Adrenal gland (tissue), 12 donors: ENCODE measurements around the gene ATP6V0C. TPM values are rescaled to one million over a fixed set of nuclear protein-coding genes. Genes with fewer than 3 reads are reported as not detected.

Experiments
- DNase-seq, 7 donors: peaks; one replicate each; pipeline ENCODE4 v3.0.0-alpha.2; 2019 to 2020
- H3K27ac ChIP-seq, 5 donors: fragments of 200-600 bp; sonication (generic) in 4 of 5; 1 replicate in 3 of 5; 2 replicates in 2 of 5; pipeline versions ENCODE4 v1.5.1 to v1.8.0; 2016 to 2020; ENCODE audit warnings: mild to moderate bottlenecking in 1 of 5
- H3K27me3 ChIP-seq: fragments of 200-600 bp; 2 replicates; pipeline ENCODE4 v1.8.0; 2021
- H3K36me3 ChIP-seq, 2 donors: fragments of 200-600 bp; replicated peaks in 1 of 2; 1 replicate in 1 of 2; 2 replicates in 1 of 2; pipeline versions ENCODE4 v1.5.1 to v1.8.0; 2018 to 2022
- H3K4me1 ChIP-seq, 2 donors: fragments of 200-600 bp; replicated peaks in 1 of 2; 1 replicate in 1 of 2; 2 replicates in 1 of 2; pipeline versions ENCODE4 v1.5.1 to v1.8.0; 2018 to 2021
- H3K4me3 ChIP-seq, 4 donors: fragments of 200-600 bp; sonication (generic) in 3 of 4; one replicate each; pipeline ENCODE4 v1.5.1; 2016 to 2018
- H3K9me3 ChIP-seq, 3 donors: fragments of 200-600 bp; sonication (generic) in 1 of 3; replicated peaks in 1 of 3; 1 replicate in 2 of 3; 2 replicates in 1 of 3; pipeline versions ENCODE4 v1.5.1 to v1.8.0; 2016 to 2021
- POLR2A ChIP-seq, 2 donors: fragments of 450-650 bp; IDR thresholded peaks; one replicate each; pipeline ENCODE4 v1.6.1; 2017; ENCODE audit warnings: antibody characterized with exemption in 2 of 2, mild to moderate bottlenecking in 2 of 2, moderate library complexity in 1 of 2
- WGBS, 4 donors: extraction: QIAGEN DNeasy Blood & Tissue Kit in 2 of 4; methylation state at CpG; one replicate each; pipeline versions ENCODE4 v1.1.5 to v1.1.7; 2013 to 2017; 5-methylcytosine and 5-hydroxymethylcytosine counted together
- intact Hi-C, 2 donors: fragments of 100-400 bp; cut with DNase I; formaldehyde crosslinking; loops; one replicate each; pipeline versions ENCODE4 v1.14.1 to v1.15.0; 2022 to 2023
- polyA plus RNA-seq, 3 donors: library from polyadenylated mRNA; stranded (reverse); fragments of 200-250 nt in 2 of 3; fragments of 350-450 nt in 1 of 3; fragmentation: Illumina TruSeq in 1 of 3; extraction: RNeasy Lipid Tissue Mini Kit (QIAGEN cat#74804) in 1 of 3; gene quantifications; one replicate each; pipeline ENCODE4 v1.2.3, GENCODE V29; 2013 to 2014
- total RNA-seq, 9 donors: library from RNA; depleted of rRNA in 4 of 9; stranded (reverse); fragments of >200 nt in 4 of 9; fragments of 120-200 nt in 1 of 9; fragmentation: NEBNext Ultra II Directional in 1 of 9; extraction: Animal tissue kit (Norgen Biotek cat#: 25700) in 1 of 9; gene quantifications; one replicate each; pipeline versions ENCODE4 v1.1.0 to v1.2.4, GENCODE V29; 2013 to 2023
- TF ChIP-seq, protein P1 (sequence below), 6 experiments: fragments of 450-650 bp in 4 of 6; fragments of 200-600 bp in 2 of 6; sonication (generic) in 1 of 6; IDR thresholded peaks; 1 replicate in 5 of 6; 2 replicates in 1 of 6; pipeline versions ENCODE4 v1.5.1 to v1.8.0; 2016 to 2021; ENCODE audit warnings: antibody characterized with exemption in 6 of 6, mild to moderate bottlenecking in 2 of 6, moderate library complexity in 1 of 6
- donor health status: healthy with polysubstance abuse.
- donor health status: Bipolar disorder and iron deficiency.
- donor health status: DM: yes; HTN: yes; CAD: no.
- donor health status: DM: no; HTN: no; CAD: no.
- donor health status: DM: no; HTN: no; CAD: no.
- donor health status: DM: yes; HTN: yes; CAD: no.

ATP6V0C gene
- total and polyA plus RNA-seq, 12 donors = 26.5 to 318 (median 133) TPM

DNA sequence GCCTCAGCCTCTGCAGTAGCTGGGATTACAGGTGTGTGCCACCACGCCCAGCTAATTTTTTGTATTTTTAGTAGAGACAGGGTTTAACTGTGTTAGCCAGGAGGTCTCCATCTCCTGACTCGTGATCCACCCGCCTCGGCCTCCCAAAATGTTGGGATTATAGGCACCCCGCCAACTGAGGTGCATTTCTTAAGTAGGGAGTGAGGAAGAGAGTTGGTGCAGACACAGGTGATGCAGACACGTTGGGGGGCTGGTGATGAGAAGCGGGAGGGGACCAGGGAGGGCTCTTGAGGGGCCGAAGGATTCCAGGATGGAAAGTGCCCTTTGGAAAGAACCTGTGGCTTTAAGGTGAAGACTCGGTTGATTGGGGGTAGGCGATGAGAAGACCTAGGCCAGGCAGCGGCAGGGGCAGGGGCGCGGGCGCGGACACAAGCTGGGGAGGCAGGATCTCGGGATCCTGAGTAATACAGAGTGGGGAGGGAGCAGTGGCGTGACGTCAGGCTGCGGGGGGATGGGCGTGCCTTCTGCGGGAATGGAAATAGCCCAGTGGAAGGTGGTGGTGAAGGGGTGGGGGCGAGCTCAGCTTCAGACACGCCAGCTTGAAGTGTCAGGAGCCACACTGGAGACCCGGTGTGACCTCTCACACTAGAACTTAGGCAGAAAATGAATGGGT is 2.5 kb upstream of the ATP6V0C start:
- intact Hi-C loops = no loop called here
- Histone ChIP-seq H3K4me1 (peaks cover 14 to 32% of the 10 kb centered on the region in 2 donors), H3K4me3 (no peak overlapping the region), H3K27me3 (no peaks in the 10 kb centered on the region), H3K27ac (no peak overlapping the region), H3K36me3 (no peaks in the 10 kb centered on the region), H3K9me3 (no peaks in the 10 kb centered on the region)
- DNase-seq = peak in 6 of 7 donors; percentile 38 to 93 (median 76)
- 47 to 60% (median 57%) methylated on average over 19 to 24 of the region's 24 CpGs for WGBS, 4 donors
- TF ChIP-seq, protein P1, sequence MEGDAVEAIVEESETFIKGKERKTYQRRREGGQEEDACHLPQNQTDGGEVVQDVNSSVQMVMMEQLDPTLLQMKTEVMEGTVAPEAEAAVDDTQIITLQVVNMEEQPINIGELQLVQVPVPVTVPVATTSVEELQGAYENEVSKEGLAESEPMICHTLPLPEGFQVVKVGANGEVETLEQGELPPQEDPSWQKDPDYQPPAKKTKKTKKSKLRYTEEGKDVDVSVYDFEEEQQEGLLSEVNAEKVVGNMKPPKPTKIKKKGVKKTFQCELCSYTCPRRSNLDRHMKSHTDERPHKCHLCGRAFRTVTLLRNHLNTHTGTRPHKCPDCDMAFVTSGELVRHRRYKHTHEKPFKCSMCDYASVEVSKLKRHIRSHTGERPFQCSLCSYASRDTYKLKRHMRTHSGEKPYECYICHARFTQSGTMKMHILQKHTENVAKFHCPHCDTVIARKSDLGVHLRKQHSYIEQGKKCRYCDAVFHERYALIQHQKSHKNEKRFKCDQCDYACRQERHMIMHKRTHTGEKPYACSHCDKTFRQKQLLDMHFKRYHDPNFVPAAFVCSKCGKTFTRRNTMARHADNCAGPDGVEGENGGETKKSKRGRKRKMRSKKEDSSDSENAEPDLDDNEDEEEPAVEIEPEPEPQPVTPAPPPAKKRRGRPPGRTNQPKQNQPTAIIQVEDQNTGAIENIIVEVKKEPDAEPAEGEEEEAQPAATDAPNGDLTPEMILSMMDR (IDR thresholded peaks at IDR 0.05) = no peak
- TF ChIP-seq POLR2A (IDR thresholded peaks at IDR 0.05) = no peak

DNA sequence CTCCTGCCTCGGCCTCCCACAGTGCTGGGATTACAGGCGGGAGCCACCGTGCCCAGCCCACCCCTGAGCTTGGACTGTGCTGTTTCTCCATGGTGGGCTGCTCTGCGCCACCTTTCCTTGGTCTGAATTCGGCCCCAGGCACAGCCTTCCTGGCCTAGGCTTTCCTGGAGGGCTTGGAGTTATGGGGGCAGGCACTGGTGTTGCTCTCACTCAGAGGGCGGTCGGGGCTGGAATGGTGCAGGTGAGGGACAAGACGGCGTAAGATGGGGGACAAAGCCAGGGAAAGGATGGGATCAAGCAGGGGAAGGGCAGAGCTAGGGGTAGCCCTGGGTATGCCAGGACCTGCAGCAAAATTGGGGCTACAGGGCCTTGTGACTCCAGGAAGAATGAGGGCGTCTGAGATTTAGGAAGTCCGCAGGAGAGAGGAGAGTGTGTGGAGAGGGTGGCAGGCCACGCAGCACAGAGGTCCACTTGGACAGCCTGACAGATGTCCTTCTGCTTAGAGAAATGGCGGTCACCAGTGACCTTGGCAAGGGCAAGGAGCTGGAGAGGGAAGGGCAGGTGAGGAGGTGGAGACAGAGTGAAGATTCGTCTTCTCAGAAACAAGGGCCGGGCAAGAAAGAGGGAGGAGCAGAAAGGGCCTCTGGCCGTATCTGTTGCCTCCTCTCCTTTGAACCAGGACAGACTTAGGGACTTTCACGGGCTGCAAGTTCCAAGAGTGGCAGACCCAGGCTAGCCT is 1.6 kb upstream of the ATP6V0C start:
- Histone ChIP-seq H3K27me3 (no peaks in the 10 kb centered on the region), H3K27ac (peak overlapping the region in 2 of 5 donors; percentile 99 to 100), H3K4me1 (peaks cover 23 to 41% of the 10 kb centered on the region in 2 donors), H3K4me3 (no peak overlapping the region), H3K36me3 (no peaks in the 10 kb centered on the region), H3K9me3 (no peaks in the 10 kb centered on the region)
- intact Hi-C loops = no loop called here
- peak in 1 of 7 donors; percentile 22 for DNase-seq
- TF ChIP-seq, protein P1 (IDR thresholded peaks at IDR 0.05) = no peak
- no peak for TF ChIP-seq POLR2A (IDR thresholded peaks at IDR 0.05)
- 82 to 90% (median 86%) methylated on average over 13 to 17 of the region's 17 CpGs for WGBS, 4 donors

DNA sequence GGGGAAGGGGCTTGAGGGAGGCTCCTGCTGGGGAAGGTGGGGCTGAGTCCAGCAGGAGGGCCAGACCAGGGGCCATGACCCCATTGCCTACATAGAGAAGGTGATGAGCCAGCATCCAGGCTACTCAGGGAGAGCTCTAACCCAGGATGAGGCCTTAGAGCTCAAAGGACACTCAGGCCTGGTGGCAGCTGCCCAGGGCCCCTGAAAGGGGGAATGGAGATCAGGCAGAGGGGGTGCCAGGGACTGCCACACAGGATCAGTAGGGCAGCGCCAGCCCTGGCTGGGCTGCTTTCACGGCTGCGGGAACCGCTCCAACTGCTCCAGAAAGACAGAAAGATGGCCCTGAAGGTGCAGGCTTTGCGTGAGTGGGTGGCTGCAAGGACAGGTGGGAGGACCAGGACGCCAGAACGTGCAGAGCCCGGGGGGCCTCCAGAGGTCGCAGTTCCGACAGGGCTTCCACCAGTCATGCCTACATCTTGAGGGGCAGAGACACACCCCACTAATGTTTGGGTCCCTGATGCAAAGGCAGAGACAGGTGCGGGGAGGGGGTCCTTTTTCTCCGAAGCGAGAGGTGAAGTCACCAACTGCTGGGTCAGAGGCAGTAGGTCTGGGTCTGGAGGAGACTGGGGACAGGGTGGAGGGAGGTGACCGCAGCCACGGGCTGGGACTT is 882 bp upstream of the ATP6V0C start:
- Histone ChIP-seq H3K4me3 (peak overlapping the region in 2 of 4 donors; percentile 88 to 97), H3K4me1 (peaks cover 29 to 46% of the 10 kb centered on the region in 2 donors), H3K36me3 (no peaks in the 10 kb centered on the region), H3K9me3 (no peaks in the 10 kb centered on the region), H3K27me3 (no peaks in the 10 kb centered on the region), H3K27ac (peak overlapping the region; percentile 9 to 100 (median 99))
- intact Hi-C loops = no loop called here
- TF ChIP-seq POLR2A (IDR thresholded peaks at IDR 0.05) = no peak
- TF ChIP-seq, protein P1 (IDR thresholded peaks at IDR 0.05) = peak in 1 of 6 experiments; percentile 4
- peak in 4 of 7 donors; percentile 53 to 75 (median 58) for DNase-seq
- WGBS, 4 donors = 21 to 34% (median 24%) methylated on average over 7 to 15 of the region's 15 CpGs
